Measurements from ENCODE around the gene B4GALNT3. TPM values are rescaled to one million over a fixed set of nuclear protein-coding genes. Genes with fewer than 3 reads are reported as not detected.

B4GALNT3 gene
- total and polyA plus RNA-seq, 2 of the 13 experiments (the other 11 are each of a cell fraction or from before 2014, with no cell fraction given): 3.2 to 4.4 TPM

DNA sequence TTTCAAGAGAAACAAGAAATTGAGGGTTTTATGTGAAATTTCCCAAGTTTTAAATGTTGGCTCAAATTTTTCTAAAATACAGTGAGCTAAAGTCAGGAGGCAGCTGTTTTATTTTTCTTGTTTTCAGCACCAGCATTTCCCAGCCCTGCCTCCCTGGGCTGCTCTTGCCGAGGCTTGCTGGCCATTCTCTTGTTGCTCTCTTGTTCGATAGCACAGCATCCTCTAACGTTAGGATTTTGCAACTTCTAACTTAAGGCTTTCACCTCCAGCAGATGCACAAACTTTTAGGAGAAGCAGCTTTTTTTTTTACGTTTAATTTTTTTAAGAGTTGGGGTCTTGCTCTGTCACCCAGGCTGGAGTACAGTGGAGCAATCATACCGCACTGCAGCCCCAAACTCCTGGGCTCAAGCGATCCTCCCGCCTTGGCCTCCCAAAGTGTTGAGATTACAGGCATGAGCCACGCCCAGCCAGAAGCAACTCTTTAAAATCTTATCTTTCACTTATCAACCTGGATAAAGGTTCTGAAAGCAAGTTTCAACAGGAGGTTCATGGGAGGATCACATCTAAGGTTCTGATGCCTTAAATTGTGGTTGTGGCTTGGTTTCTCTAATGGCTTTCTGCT is 40.2 kb downstream of the B4GALNT3 start:
- H3K36me3 ChIP-seq (replicated peaks in 1 of 2; ENCODE audit: control insufficient read depth in 1 of 2, insufficient read depth in 2 of 2, low read length in 2 of 2): no peaks in the 10 kb centered on the region
- intact Hi-C loops (cut with micrococcal nuclease; ENCODE audit: unreplicated experiment): no loop called here
- CTCF ChIA-PET (ENCODE audit: low intra/inter-chr PET ratio, low total read pairs): no interaction called here
- DNase-seq (ENCODE audit: low spot score): no peak
- H3K4me3 ChIP-seq (replicated peaks in 1 of 3; ENCODE audit: insufficient read depth in 1 of 3, low read depth in 2 of 3, low read length in 3 of 3): no peak overlapping the region
- peaks cover 0 to 1% of the 10 kb centered on the region in 2 experiments; a peak in 1 of 5 replicates for H3K27me3 ChIP-seq (ENCODE audit: control insufficient read depth in 1 of 2, insufficient read depth in 2 of 2, low read length in 2 of 2)
- no peak for ATAC-seq
- POLR2A ChIA-PET: no interaction called here
- no peak overlapping the region for H2AFZ ChIP-seq (ENCODE audit: low read length)
- WGBS (ENCODE audit: low lambda C conversion rate): 76% methylated on average over 8 of the region's 8 CpGs
- in situ Hi-C loops (cut with HindIII; ENCODE audit: extremely low pct_ligation_motif_present, low pct_unique_long_range_greater_than_20kb): no loop called here
- H3K4me1 ChIP-seq (ENCODE audit: insufficient read depth, low read length): peaks cover 16% of the 10 kb centered on the region
- no peak for TF ChIP-seq ZNF317 (CRISPR knock-in tag; IDR thresholded peaks at IDR 0.05)
- TF ChIP-seq, protein P1, sequence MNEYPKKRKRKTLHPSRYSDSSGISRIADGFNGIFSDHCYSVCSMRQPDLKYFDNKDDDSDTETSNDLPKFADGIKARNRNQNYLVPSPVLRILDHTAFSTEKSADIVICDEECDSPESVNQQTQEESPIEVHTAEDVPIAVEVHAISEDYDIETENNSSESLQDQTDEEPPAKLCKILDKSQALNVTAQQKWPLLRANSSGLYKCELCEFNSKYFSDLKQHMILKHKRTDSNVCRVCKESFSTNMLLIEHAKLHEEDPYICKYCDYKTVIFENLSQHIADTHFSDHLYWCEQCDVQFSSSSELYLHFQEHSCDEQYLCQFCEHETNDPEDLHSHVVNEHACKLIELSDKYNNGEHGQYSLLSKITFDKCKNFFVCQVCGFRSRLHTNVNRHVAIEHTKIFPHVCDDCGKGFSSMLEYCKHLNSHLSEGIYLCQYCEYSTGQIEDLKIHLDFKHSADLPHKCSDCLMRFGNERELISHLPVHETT (CRISPR knock-in tag; conservative IDR thresholded peaks at IDR 0.05): no peak
- TF ChIP-seq ZNF296 (CRISPR knock-in tag; conservative IDR thresholded peaks at IDR 0.05): no peak
- no peak for TF ChIP-seq ZNF333 (CRISPR knock-in tag; IDR thresholded peaks at IDR 0.05; ENCODE audit: borderline replicate concordance)
- TF ChIP-seq ZNF510 (CRISPR knock-in tag; IDR thresholded peaks at IDR 0.05; ENCODE audit: low read depth): no peak
- TF ChIP-seq, protein P2, sequence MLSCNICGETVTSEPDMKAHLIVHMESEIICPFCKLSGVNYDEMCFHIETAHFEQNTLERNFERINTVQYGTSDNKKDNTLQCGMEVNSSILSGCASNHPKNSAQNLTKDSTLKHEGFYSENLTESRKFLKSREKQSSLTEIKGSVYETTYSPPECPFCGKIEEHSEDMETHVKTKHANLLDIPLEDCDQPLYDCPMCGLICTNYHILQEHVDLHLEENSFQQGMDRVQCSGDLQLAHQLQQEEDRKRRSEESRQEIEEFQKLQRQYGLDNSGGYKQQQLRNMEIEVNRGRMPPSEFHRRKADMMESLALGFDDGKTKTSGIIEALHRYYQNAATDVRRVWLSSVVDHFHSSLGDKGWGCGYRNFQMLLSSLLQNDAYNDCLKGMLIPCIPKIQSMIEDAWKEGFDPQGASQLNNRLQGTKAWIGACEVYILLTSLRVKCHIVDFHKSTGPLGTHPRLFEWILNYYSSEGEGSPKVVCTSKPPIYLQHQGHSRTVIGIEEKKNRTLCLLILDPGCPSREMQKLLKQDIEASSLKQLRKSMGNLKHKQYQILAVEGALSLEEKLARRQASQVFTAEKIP (CRISPR knock-in tag; IDR thresholded peaks at IDR 0.05; ENCODE audit: borderline replicate concordance): no peak
- no peak for TF ChIP-seq ZNF570 (CRISPR knock-in tag; IDR thresholded peaks at IDR 0.05; ENCODE audit: borderline replicate concordance)
- no peak for TF ChIP-seq SATB2 (CRISPR knock-in tag; IDR thresholded peaks at IDR 0.05)
- FAIRE-seq: no peak
- H3K9me3 ChIP-seq (ENCODE audit: low read length): no peaks in the 10 kb centered on the region
- no peaks in the 10 kb centered on the region for H3K79me2 ChIP-seq (ENCODE audit: insufficient read depth, low read length)
- no peaks in the 10 kb centered on the region for H4K20me1 ChIP-seq (ENCODE audit: insufficient read depth, low read length)
- no peak overlapping the region for H3K27ac ChIP-seq (ENCODE audit: extremely low read length, insufficient read depth, low read length)
- no peak overlapping the region for H3K9ac ChIP-seq (ENCODE audit: insufficient read depth, low read depth, low read length)
- no TSS peak for BruUV-seq (replicated peaks)
- no peak overlapping the region for H3K4me2 ChIP-seq (ENCODE audit: low read depth, low read length)
